GM21423 (cell line): Measurements from ENCODE around the gene SLC26A8.
"Not testable (repeated sequence)": the region's sequence is repeated elsewhere in the genome, so short reads cannot be mapped to it uniquely, and the experiment has no call there.

ENCODE experiments used
- ATAC-seq: cut with Tn5 transposase; IDR thresholded peaks from one replicate; pipeline ENCODE4 v1.9.1; 2021; ENCODE audit warnings: mild to moderate bottlenecking, moderate library complexity; ENCODE audit not compliant: unreplicated experiment

SLC26A8 gene

GRCh38 chr6:35954333-35954732, 70.1 kb downstream of the SLC26A8 start:
- ATAC-seq, result no peak

GRCh38 chr6:35948725-35949124, 75.7 kb downstream of the SLC26A8 start:
- no peak for ATAC-seq

DNA sequence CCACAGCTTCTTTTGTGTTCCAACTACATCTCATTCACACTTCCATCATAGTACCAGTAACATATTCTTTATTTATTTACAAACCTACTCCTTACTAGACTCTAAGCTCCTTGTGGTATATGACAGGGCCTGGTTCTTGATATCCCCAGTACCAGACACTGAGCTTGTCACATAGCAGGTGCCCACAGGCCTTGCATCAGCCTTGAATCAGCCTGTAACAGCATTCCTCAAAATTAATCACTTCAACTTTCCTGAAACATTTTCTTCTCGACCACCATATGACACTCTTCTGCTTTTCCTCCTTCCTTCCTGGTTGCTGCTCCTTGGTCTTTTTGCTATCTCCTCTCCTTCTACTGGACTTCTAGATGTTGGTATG, 78.8 kb downstream of the SLC26A8 start:
- no peak for ATAC-seq

GRCh38 chr6:35943390-35943789, 81.1 kb downstream of the SLC26A8 start:
- no peak for ATAC-seq

DNA sequence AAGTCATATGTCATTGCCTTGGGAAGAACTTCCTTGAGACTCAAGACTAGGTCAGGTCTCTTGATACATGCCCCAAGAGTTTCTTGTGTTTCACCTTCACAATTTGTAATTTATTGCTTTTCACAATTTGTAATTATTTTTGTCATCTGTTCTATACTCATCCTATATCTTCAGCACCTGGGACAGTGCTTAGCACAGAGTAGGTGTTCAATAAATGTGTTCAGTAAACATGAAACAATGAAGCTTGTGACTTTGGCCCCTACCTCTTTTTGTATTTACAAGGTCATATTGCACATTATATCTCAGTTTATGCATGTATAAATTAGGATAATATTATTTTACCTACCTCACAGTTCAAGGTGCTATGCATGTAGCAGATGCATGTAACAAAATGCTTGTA, 82.1 kb downstream of the SLC26A8 start:
- ATAC-seq, result no peak

- not testable (repeated sequence) for ATAC-seq
Observed at GRCh38 chr6:35941170-35941569, 83.3 kb downstream of the SLC26A8 start.

- ATAC-seq, result not testable (repeated sequence)
Observed at GRCh38 chr6:35940014-35940413, 84.4 kb downstream of the SLC26A8 start.

DNA sequence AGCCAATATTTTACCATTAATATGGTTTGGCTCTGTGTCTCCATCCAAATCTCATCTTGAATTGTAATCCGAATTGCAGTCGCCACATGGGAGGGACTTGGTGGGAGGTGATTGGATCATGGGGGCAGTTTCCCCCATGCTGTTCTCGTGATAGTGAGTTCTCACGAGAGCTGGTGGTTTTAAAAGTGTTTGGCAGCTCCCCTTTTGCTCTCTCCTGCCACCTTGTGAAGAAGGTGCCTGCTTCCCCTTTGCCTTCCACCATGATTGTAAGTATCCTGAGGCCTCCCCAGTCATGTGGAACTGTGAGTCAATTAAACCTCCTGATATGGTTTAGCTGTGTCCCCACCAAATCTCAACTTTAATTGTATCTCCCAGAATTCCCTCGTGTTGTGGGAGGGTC, 85.2 kb downstream of the SLC26A8 start:
- not testable (repeated sequence) for ATAC-seq

DNA sequence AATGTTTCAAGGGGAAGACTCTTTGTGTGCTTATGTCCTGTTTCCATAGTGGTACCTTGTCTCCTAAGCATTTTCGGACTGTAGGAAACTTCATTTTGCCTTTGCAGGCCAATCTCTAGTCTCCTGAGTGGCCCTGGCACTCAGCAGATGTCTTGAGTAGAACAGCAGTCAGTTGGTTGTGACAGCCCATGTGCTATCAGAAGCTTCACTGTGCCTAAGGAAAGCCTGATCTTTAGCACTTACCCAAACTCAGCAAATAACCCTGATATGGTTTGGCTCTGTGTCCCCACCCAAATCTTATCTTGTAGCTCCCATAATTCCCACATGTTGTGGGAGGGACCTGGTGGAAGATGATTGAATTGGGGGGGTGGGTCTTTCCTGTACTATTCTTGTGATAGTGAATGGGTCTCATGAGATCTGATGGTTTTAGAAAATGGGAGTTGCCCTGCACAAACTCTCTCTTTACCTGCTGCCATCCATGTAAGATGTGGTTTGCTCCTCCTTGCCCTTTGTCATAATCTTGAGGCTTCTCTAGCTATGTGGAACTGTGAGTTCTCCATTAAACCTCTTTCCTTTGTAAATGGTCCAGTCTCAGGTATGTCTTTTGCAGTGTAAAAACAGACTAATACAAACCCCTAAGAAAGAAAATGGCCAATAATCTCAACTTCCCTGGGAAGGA, 87.6 kb downstream of the SLC26A8 start:
- no peak for ATAC-seq

DNA sequence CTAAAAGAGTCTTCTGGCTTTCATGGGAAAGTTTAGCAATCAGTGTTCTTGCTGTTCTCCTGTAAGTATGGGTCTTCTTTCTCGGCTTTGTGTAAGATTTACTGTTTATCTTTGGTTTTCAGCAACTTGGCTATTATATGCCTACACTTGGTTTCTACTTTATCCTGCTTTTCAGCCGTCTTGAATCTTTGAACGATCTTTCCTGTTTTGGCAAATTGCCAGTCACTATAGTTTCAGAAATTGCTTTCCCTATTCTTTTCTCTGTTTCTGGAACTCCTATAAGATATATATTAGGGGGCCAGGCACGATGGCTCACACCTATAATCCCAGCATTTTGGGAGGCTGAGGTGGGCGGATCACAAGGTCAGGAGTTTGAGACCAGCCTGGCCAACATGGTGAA, 89.0 kb downstream of the SLC26A8 start:
- no peak for ATAC-seq

- ATAC-seq, result no peak
Observed at GRCh38 chr6:35933844-35934243, 90.6 kb downstream of the SLC26A8 start.

- ATAC-seq, result not testable (repeated sequence)
Observed at GRCh38 chr6:35931873-35932272, 92.6 kb downstream of the SLC26A8 start.

DNA sequence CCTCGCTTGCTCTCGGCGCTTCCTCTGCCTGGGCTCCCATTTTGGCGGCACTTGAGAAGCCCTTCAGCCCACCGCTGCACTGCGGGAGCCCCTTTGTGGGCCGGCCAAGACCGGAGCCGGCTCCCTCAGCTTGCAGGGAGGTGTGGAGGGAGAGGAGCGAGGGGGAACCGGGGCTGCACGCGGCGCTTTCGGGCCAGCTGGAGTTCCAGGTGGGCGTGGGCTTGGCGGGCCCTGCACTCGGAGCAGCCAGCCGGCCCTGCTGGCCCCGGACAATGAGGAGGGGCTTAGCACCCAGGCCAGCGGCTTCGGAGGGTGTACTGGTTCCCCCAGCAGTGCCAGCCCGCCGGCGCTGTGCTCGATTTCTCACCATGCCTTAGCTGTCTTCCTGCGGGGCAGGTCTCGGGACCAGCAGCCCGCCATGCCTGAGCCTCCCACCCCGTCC, 93.3 kb downstream of the SLC26A8 start:
- no peak for ATAC-seq

DNA sequence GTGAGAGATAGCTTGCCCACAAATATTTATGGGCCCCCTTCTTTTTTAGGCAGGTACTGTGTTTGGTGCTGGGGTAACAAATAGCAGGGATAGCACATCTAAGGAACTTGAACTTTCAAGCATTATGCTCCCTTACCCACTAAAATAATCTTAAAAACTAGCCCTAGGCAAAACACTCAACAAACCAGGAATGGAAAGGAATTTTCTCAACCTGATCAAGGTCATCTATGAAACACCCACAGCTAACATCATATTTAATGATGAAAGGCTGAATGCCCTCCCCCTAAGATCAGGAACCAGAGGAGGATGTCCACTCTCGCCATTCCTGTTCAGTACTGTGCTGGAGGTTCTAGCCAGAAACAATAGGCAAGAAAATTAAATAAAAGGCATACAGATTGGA, 94.8 kb downstream of the SLC26A8 start:
- no peak for ATAC-seq

- ATAC-seq, result no peak
Observed at GRCh38 chr6:35926509-35927215, 97.8 kb downstream of the SLC26A8 start.

GRCh38 chr6:35925961-35926360, 98.5 kb downstream of the SLC26A8 start:
- ATAC-seq, result no peak

DNA sequence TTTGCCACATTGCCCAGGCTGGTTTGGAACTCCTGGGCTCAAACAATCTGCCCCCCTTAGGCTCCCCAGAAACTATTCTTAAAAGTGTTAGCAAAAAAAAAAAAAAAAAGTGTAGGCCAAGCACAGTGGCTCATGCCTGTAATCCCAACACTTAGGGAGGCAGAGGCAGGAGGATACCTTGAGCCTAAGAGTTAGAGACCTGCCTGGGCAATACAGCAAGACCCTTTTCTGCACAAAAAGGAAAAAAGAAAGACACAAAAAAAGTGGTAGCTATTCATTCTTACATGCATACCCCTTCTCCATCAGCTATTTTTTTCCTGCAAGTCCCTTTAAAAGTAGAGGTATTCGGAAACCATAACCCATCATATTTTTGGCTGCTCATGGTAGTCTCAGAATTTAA, 100.3 kb downstream of the SLC26A8 start:
- no peak for ATAC-seq

DNA sequence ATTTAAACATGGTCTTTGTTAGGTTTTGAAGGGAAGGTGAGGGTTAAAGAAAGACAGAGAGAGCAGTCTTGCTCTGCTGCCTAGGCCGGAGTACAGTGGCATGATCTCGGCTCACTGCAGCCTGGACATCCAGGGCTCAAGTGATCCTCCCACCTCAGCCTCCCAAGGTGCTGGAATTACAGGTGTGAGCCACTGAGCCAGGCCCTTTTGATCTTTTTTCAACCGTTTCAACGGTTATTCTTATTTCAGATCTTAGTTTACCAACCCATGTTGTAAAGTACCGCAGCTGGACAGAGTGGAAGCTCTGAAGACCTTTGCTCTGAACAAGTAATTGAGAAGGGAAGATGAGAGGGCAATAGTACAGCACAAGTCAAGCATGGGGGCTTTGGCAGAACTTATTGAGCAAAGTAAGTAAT, 102.3 kb downstream of the SLC26A8 start:
- no peak for ATAC-seq

DNA sequence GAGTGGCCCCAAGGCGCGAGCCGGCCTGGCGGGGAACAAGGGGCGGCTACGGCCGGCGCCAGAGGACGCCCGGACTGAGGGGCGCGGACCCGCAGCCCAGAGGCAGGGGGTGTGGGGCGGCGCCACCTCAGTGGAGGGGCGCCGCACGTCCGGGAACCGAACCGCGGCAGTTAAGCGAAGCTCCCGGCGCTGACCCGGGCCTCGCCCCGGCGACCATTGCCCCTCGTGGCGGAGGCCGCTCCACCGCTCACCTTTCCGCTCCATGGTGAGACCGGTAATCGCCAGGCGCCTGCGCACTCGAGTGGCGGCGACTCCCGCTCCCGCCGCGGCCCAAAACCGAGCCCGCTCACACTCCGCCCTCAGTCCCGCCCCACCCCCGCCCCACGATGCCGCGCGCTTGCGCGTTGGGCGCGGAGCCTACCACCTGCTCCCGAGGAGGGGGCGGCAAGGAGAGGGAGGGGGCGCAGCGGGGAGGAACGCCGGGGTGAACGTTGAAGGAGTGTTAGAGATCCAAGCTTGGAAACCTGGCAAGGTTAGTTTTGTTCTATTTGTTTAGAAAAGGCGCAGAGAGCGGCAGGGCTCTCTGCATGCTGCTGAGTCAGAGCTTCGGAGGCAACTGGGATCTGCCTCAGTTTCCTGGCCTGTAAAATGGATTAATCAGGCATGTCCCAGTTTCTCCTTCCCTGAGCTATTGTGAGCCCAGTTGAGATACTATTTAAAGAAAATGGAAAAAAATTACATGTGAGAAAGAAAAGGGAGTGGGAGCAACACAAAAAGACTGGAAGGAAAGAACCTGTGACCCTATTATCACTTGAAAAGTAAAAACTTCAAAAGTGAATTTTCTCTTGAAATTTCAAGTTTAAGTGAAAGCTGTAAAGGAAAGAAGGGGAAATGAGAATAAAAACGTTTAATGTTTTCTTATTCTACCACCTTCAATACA, 103.4 kb downstream of the SLC26A8 start, which contains the start of gene SRPK1:
SRPK1 (minus strand) TSS at position 306 of the 940 bp plus-strand sequence; CDS start at position 264, 42 bp downstream.
- peak; percentile 73 for ATAC-seq

- peak; percentile 34 for ATAC-seq
Observed at GRCh38 chr6:35919827-35920751, 104.4 kb downstream of the SLC26A8 start.
